Epithelial cell of esophagus (primary cell): Measurements from ENCODE around the gene GLIPR1L1.

Source experiments
- DNase-seq: peaks from one replicate; pipeline ENCODE4 v3.0.0; 2010; ENCODE audit warnings: low read depth
- H3K4me3 ChIP-seq: 2 replicates; pipeline ENCODE4 v1.5.1; 2011; ENCODE audit warnings: mild to moderate bottlenecking, low read length, control low read depth
- TF ChIP-seq, protein P1 (sequence below): IDR thresholded peaks from 2 replicates; pipeline ENCODE4 v1.5.1; 2011; ENCODE audit warnings: low read depth, mild to moderate bottlenecking, low read length, control low read depth, inconsistent platforms; ENCODE audit not compliant: insufficient read depth; ENCODE audit errors: missing control alignments

GLIPR1L1 gene

DNA sequence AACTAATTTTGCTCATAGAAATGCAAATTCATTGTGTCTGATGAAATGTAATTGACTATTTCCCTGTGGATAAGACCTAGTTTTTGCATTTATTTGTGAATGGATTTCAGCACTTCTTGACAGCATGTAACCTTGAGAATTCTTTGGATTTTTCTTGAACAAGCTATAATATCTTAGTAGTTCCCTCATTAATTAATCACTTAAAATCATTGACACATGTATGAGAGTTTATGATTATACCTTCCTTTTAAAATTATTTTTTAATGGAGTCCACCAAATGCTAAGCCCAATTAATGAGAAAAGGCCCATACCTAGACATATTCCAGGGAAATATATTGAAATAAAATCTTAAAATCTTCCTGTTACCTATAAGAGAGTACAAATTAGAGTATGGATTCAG lies 73.2 kb downstream of the GLIPR1L1 start:
- DNase-seq, result no peak
- TF ChIP-seq, protein P1, sequence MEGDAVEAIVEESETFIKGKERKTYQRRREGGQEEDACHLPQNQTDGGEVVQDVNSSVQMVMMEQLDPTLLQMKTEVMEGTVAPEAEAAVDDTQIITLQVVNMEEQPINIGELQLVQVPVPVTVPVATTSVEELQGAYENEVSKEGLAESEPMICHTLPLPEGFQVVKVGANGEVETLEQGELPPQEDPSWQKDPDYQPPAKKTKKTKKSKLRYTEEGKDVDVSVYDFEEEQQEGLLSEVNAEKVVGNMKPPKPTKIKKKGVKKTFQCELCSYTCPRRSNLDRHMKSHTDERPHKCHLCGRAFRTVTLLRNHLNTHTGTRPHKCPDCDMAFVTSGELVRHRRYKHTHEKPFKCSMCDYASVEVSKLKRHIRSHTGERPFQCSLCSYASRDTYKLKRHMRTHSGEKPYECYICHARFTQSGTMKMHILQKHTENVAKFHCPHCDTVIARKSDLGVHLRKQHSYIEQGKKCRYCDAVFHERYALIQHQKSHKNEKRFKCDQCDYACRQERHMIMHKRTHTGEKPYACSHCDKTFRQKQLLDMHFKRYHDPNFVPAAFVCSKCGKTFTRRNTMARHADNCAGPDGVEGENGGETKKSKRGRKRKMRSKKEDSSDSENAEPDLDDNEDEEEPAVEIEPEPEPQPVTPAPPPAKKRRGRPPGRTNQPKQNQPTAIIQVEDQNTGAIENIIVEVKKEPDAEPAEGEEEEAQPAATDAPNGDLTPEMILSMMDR, result no peak
- H3K4me3 ChIP-seq, result no peak overlapping the region

DNA sequence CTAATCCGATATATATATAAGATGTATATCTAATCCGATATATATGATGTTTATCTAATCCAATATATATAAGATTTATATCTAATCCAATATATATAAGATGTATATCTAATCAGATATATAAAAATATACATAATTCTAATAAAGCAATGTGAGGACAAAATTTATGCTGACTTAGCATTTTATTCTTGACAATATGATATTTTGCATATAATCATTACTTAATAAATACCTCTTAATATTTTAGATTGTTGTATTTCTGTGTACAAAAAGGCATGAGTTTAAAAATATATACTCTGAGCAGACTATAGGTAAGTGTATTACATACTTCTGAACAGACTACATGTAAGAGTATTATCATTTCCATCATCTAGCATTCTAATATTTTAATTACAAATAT lies 75.4 kb downstream of the GLIPR1L1 start:
- TF ChIP-seq, protein P1, result no peak
- no peak for DNase-seq

DNA sequence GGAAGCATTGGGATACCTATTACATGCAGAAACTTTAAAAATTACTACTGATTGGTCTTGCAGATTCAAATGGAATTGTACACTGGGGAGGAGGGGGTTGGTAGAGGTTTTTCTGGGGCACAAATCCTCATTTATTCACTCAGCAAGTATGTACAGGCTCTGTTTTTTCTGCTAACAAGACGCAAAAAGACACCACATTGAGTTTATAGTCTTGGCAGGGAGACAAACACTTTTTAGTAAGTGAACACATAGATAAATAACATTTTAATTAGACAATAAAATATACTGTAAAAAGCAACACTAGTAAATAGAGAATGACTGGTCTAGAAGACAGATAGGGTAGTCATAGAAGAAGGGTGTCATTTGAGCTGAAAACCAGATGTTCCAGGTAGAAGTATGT lies 80.2 kb downstream of the GLIPR1L1 start:
- no peak overlapping the region for H3K4me3 ChIP-seq
- no peak for DNase-seq
- TF ChIP-seq, protein P1, result no peak

More for the DNA sequence above, 75.4 kb downstream of the GLIPR1L1 start:
- no peak overlapping the region for H3K4me3 ChIP-seq

- TF ChIP-seq, protein P1, result no peak
- no peak overlapping the region for H3K4me3 ChIP-seq
- no peak for DNase-seq
Observed at GRCh38 chr12:75419841-75420240, 85.4 kb downstream of the GLIPR1L1 start.
